Right lobe of liver (tissue), 4 donors: ENCODE data around the gene TFF3.

Source experiments
- CTCF ChIP-seq, 4 donors: fragments of 200-600 bp in 3 of 4; fragments of 450-650 bp in 1 of 4; IDR thresholded peaks; one replicate each; pipeline versions ENCODE4 v1.5.1 to v1.8.0; 2016 to 2022; ENCODE audit warnings: antibody characterized with exemption in 4 of 4, mild to moderate bottlenecking in 2 of 4
- POLR2A ChIP-seq: fragments of 450-650 bp; IDR thresholded peaks from one replicate; pipeline ENCODE4 v1.6.1; 2017; ENCODE audit warnings: antibody characterized with exemption, mild to moderate bottlenecking
- donor health status: DM: no; HTN: no; CAD: no.
- donor health status: DM: no; HTN: no; CAD: no.
- donor health status: DM: no; HTN: yes; CAD: no.

GRCh38 chr21:42277593-42277992, 37.6 kb downstream of the TFF3 start:
- no peak for TF ChIP-seq CTCF (IDR thresholded peaks at IDR 0.05)
- no peak for TF ChIP-seq POLR2A
